H9 (cell line): ENCODE data around the gene PDLIM7. TPM values are rescaled to one million over a fixed set of nuclear protein-coding genes. Genes with fewer than 3 reads are reported as not detected.

Source experiments
- DNase-seq: peaks from one replicate; pipeline ENCODE4 v3.0.0-alpha.2; 2017
- H2AFZ ChIP-seq: one replicate; pipeline ENCODE4 v1.6.1; 2013; ENCODE audit warnings: mild to moderate bottlenecking, low read length, control low read depth, moderate library complexity
- H2AK5ac ChIP-seq: 2 replicates; pipeline ENCODE4 v1.6.1; 2013; ENCODE audit warnings: low read length, control low read depth, mixed read lengths; ENCODE audit not compliant: insufficient read length
- H2BK120ac ChIP-seq: one replicate; pipeline ENCODE4 v1.6.1; 2013; ENCODE audit warnings: low read depth, mild to moderate bottlenecking, low read length, control low read depth, inconsistent platforms; ENCODE audit not compliant: poor library complexity, severe bottlenecking
- H2BK12ac ChIP-seq: 2 replicates; pipeline ENCODE4 v1.6.1; 2013; ENCODE audit warnings: low read length, control low read depth, mixed read lengths, low read depth; ENCODE audit not compliant: insufficient read length
- H2BK15ac ChIP-seq: 2 replicates; pipeline ENCODE4 v1.6.1; 2013; ENCODE audit warnings: low read depth, low read length, control low read depth
- H2BK20ac ChIP-seq: one replicate; pipeline ENCODE4 v1.6.1; 2013; ENCODE audit warnings: low read depth, mild to moderate bottlenecking, low read length, control low read depth, inconsistent platforms; ENCODE audit not compliant: poor library complexity, severe bottlenecking
- H2BK5ac ChIP-seq: 2 replicates; pipeline ENCODE4 v1.6.1; 2013; ENCODE audit warnings: low read length, control low read depth, mixed read lengths; ENCODE audit not compliant: insufficient read length
- H3K14ac ChIP-seq: 2 replicates; pipeline ENCODE4 v1.6.1; 2013; ENCODE audit warnings: low read length, control low read depth; ENCODE audit not compliant: insufficient read depth
- H3K18ac ChIP-seq: 2 replicates; pipeline ENCODE4 v1.6.1; 2013; ENCODE audit warnings: low read depth, mild to moderate bottlenecking, mixed read lengths, low read length, control low read depth; ENCODE audit not compliant: insufficient read length
- H3K23ac ChIP-seq: 2 replicates; pipeline ENCODE4 v1.6.1; 2013; ENCODE audit warnings: low read length, control low read depth, mixed read lengths, low read depth; ENCODE audit not compliant: insufficient read length
- H3K23me2 ChIP-seq: 2 replicates; pipeline ENCODE4 v1.6.1; 2013; ENCODE audit warnings: low read depth, mild to moderate bottlenecking, mixed read lengths, low read length, control low read depth; ENCODE audit not compliant: insufficient read length, poor library complexity, severe bottlenecking
- H3K27ac ChIP-seq: 2 replicates; pipeline ENCODE4 v1.5.1; 2013; ENCODE audit warnings: low read length, control low read depth, mixed read lengths, low read depth; ENCODE audit not compliant: insufficient read length
- H3K27me3 ChIP-seq: 2 replicates; pipeline ENCODE4 v1.6.1; 2013; ENCODE audit warnings: low read length, control low read depth, inconsistent platforms; ENCODE audit not compliant: insufficient read depth
- H3K4ac ChIP-seq: 2 replicates; pipeline ENCODE4 v1.6.1; 2013; ENCODE audit warnings: low read depth, mild to moderate bottlenecking, control low read depth, inconsistent platforms, low read length, moderate library complexity
- H3K4me1 ChIP-seq: 2 replicates; pipeline ENCODE4 v1.6.1; 2013; ENCODE audit warnings: low read length, control low read depth, inconsistent platforms; ENCODE audit not compliant: insufficient read depth
- H3K4me2 ChIP-seq: 2 replicates; pipeline ENCODE4 v1.6.1; 2013; ENCODE audit warnings: low read length, control low read depth, mixed read lengths; ENCODE audit not compliant: insufficient read length, insufficient read depth
- H3K56ac ChIP-seq: 2 replicates; pipeline ENCODE4 v1.6.1; 2013; ENCODE audit warnings: low read depth, mild to moderate bottlenecking, mixed read lengths, low read length, control low read depth; ENCODE audit not compliant: insufficient read length
- H3K79me1 ChIP-seq: 2 replicates; pipeline ENCODE4 v1.6.1; 2013; ENCODE audit warnings: low read depth, mild to moderate bottlenecking, moderate library complexity, low read length, control low read depth, inconsistent platforms; ENCODE audit not compliant: insufficient read depth, poor library complexity, severe bottlenecking
- H3K79me2 ChIP-seq: 2 replicates; pipeline ENCODE4 v1.6.1; 2013; ENCODE audit warnings: low read length, control low read depth, inconsistent platforms; ENCODE audit not compliant: insufficient read depth
- H3K9ac ChIP-seq: 2 replicates; pipeline ENCODE4 v1.6.1; 2013; ENCODE audit warnings: low read length, control low read depth, mixed read lengths; ENCODE audit not compliant: insufficient read length; ENCODE audit errors: extremely low read depth
- H3K9me3 ChIP-seq: one replicate; pipeline ENCODE4 v1.6.1; 2013; ENCODE audit warnings: low read depth, low read length, inconsistent platforms; ENCODE audit not compliant: control insufficient read depth
- H3T11ph ChIP-seq: one replicate; pipeline ENCODE4 v1.6.1; 2013; ENCODE audit warnings: mild to moderate bottlenecking, low read length, control low read depth, inconsistent platforms
- H4K20me1 ChIP-seq: one replicate; pipeline ENCODE4 v1.6.1; 2013; ENCODE audit not compliant: control insufficient read depth, insufficient read length, insufficient read depth
- H4K5ac ChIP-seq: 2 replicates; pipeline ENCODE4 v1.6.1; 2013; ENCODE audit warnings: low read depth, mild to moderate bottlenecking, mixed read lengths, low read length, control low read depth; ENCODE audit not compliant: insufficient read length
- H4K8ac ChIP-seq: replicated peaks from 2 replicates; pipeline ENCODE4 v1.6.1; 2013; ENCODE audit warnings: low read length, control low read depth, mixed read lengths, low read depth; ENCODE audit not compliant: insufficient read length
- H4K91ac ChIP-seq: 2 replicates; pipeline ENCODE4 v1.6.1; 2013; ENCODE audit warnings: low read depth, mild to moderate bottlenecking, moderate library complexity, mixed read lengths, low read length, control low read depth; ENCODE audit not compliant: insufficient read length
- H3K27ac Mint-ChIP-seq, 3 experiments: 2 replicates in 2 of 3; 3 replicates in 1 of 3; pipeline ENCODE4 v1.8.0; 2020 to 2021; ENCODE audit warnings: mixed read lengths in 3 of 3, mild to moderate bottlenecking in 1 of 3, moderate library complexity in 1 of 3
- H3K27me3 Mint-ChIP-seq: 2 replicates; pipeline ENCODE4 v1.8.0; 2021; ENCODE audit warnings: low read depth, mild to moderate bottlenecking, moderate library complexity, mixed read lengths
- H3K36me3 Mint-ChIP-seq, 3 experiments: 2 replicates in 2 of 3; 3 replicates in 1 of 3; pipeline ENCODE4 v1.8.0; 2020 to 2021; ENCODE audit warnings: low read depth in 3 of 3, mixed read lengths in 3 of 3; ENCODE audit not compliant: insufficient read depth in 1 of 3
- H3K4me1 Mint-ChIP-seq, 2 experiments: 2 replicates each; pipeline ENCODE4 v1.8.0; 2020; ENCODE audit warnings: mixed read lengths in 2 of 2
- H3K4me3 Mint-ChIP-seq, 2 experiments: 2 replicates in 1 of 2; 3 replicates in 1 of 2; pipeline ENCODE4 v1.8.0; 2020 to 2021; ENCODE audit warnings: mild to moderate bottlenecking in 2 of 2, mixed read lengths in 2 of 2, moderate library complexity in 1 of 2
- H3K9me3 Mint-ChIP-seq, 2 experiments: 2 replicates in 1 of 2; 3 replicates in 1 of 2; pipeline ENCODE4 v1.8.0; 2020; ENCODE audit warnings: mild to moderate bottlenecking in 2 of 2, mixed read lengths in 2 of 2, moderate library complexity in 1 of 2
- WGBS: extraction: QIAGEN DNeasy Blood & Tissue Kit; methylation state at CpG from one replicate; pipeline ENCODE4 v1.1.7; 2013; ENCODE audit warnings: missing lambda C conversion rate, low lambda C conversion rate, mixed read lengths; ENCODE audit not compliant: insufficient read length; ENCODE audit errors: extremely low coverage; 5-methylcytosine and 5-hydroxymethylcytosine counted together
- total RNA-seq: library from RNA; stranded (reverse); gene quantifications from 2 replicates; pipeline ENCODE4 v1.2.1, GENCODE V29; 2021
- TF ChIP-seq, protein P1 (sequence below): fragments of 200-600 bp; sonication (generic); conservative IDR thresholded peaks from 3 replicates; pipeline ENCODE4 v1.8.0; 2021; ENCODE audit warnings: antibody characterized with exemption, mild to moderate bottlenecking

PDLIM7 gene
- total RNA-seq, 1 experiment from 2014 or later = 137 TPM

DNA sequence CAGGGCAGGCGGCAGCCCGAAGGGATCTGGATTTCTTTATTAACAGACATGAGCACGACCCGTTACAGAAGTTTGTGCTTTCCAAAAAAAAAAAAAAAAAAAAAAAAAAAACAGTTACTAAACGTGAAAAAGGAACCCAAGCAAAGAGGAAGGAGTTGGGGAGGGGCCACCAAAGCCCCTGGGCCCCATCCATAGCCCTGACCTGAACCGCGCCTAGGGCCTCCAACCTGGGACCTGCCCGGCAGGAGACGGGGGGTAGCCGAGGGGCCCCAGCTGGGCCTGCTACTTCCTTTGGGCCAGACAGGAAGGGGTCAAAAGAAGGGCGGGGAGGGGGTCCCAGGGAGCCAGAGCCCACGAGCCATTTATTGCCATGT lies 40.8 kb downstream of the PDLIM7 start:
- Histone ChIP-seq H3T11ph (no peak overlapping the region), H3K27me3 (peaks cover 4% of the 10 kb centered on the region; the same call in 1 of the 2 replicates), H3K14ac (no peak overlapping the region), H4K91ac (no peak overlapping the region), H2BK5ac (no peak overlapping the region), H2BK12ac (no peak overlapping the region), H3K56ac (no peak overlapping the region), H2AFZ (no peak overlapping the region), H3K4me2 (no peak overlapping the region), H4K8ac (no peak overlapping the region), H4K5ac (no peak overlapping the region), H3K9me3 (no peaks in the 10 kb centered on the region), H3K9ac (no peak overlapping the region), H2BK120ac (no peak overlapping the region), H2BK15ac (no peak overlapping the region), H2AK5ac (no peak overlapping the region), H3K79me1 (no peaks in the 10 kb centered on the region), H3K23me2 (peaks cover 14% of the 10 kb centered on the region), H3K23ac (no peak overlapping the region), H4K20me1 (no peaks in the 10 kb centered on the region), H3K27ac (no peak overlapping the region), H3K79me2 (no peaks in the 10 kb centered on the region), H3K4ac (no peak overlapping the region), H3K4me1 (no peaks in the 10 kb centered on the region), H3K18ac (no peak overlapping the region), H2BK20ac (no peak overlapping the region)
- H3K4me1 Mint-ChIP-seq = peaks cover 23 to 31% of the 10 kb centered on the region in 2 experiments
- no CpG with 5 or more reads among the region's 12 CpGs for WGBS
- H3K36me3 Mint-ChIP-seq = peaks cover 22 to 48% (median 42%) of the 10 kb centered on the region in 3 experiments
- peak overlapping the region; percentile 72 to 86; a peak in 4 of 5 replicates for H3K4me3 Mint-ChIP-seq
- peak overlapping the region; percentile 91 to 95 (median 95); a peak in 5 of 7 replicates for H3K27ac Mint-ChIP-seq
- peaks cover 18% of the 10 kb centered on the region for H3K27me3 Mint-ChIP-seq
- TF ChIP-seq, protein P1, sequence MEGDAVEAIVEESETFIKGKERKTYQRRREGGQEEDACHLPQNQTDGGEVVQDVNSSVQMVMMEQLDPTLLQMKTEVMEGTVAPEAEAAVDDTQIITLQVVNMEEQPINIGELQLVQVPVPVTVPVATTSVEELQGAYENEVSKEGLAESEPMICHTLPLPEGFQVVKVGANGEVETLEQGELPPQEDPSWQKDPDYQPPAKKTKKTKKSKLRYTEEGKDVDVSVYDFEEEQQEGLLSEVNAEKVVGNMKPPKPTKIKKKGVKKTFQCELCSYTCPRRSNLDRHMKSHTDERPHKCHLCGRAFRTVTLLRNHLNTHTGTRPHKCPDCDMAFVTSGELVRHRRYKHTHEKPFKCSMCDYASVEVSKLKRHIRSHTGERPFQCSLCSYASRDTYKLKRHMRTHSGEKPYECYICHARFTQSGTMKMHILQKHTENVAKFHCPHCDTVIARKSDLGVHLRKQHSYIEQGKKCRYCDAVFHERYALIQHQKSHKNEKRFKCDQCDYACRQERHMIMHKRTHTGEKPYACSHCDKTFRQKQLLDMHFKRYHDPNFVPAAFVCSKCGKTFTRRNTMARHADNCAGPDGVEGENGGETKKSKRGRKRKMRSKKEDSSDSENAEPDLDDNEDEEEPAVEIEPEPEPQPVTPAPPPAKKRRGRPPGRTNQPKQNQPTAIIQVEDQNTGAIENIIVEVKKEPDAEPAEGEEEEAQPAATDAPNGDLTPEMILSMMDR = peak; percentile 9; the same call in 1 of the 3 replicates
- DNase-seq = no peak
- H3K9me3 Mint-ChIP-seq = no peaks in the 10 kb centered on the region; a peak in 1 of 5 replicates
